HG03457 (cell line): ENCODE results near the gene ATP8A2.

Source experiments
- ATAC-seq: cut with Tn5 transposase; IDR thresholded peaks from one replicate; pipeline ENCODE4 v1.9.1; 2021; ENCODE audit warnings: moderate number of reproducible peaks; ENCODE audit not compliant: unreplicated experiment

ATP8A2 gene

DNA sequence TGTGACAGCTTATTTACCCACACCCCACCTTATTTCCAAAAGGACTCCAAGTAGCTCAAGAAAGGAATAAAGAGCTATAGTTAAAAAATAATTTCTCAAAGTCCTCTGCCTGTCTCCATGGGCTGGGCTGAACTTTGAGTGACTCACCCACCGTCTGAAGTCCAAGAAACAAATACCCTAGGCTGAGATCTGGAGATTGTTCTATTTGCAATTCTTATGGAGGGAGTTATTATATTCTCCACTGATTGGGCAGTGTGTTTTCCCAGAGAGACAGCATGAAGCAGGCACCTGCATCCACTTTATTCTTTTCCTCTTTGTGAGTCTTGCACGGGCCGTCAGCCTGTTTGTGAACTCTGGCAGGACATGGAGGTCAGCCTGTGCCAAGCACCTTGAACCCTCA, 616.9 kb downstream of the ATP8A2 start:
- no peak for ATAC-seq

DNA sequence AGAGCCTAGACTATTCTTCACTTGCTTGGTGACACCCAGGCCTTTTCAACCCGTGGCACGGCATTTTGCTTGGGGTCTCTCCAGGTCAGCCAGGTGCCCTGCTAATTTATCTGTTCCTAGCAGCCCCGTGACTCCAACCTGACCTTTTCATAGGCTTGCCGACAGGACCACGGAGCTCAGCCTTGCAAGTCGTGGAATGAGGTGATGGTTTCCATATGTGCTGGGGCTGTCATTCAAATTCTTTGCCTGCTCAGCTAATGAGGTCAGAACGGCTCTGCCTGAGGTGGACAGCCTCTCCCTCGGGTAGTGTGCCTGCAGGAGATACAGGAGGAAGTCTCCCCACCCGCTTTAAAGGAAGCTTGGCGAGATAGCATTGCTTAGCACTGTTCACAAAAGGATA, 619.0 kb downstream of the ATP8A2 start:
- ATAC-seq: no peak

DNA sequence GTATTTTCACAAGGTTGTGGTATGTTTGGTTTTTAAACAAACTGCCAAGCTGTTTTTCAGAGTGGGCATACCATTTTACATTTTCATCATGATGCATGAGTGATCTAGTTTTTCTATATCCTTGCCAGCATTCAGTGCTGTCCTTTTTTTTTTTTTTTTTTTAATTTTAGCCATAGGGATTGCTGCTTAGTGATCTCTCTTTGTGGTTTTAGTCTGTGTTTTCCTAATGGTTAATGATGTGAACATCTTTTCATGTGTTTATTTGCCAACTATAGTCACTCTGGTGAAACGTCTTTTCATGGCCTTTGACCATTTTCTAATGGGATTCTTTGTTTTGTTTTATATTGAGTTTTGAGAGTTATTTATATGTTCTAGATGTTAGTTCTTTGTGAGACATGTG, 620.3 kb downstream of the ATP8A2 start:
- ATAC-seq: no peak

DNA sequence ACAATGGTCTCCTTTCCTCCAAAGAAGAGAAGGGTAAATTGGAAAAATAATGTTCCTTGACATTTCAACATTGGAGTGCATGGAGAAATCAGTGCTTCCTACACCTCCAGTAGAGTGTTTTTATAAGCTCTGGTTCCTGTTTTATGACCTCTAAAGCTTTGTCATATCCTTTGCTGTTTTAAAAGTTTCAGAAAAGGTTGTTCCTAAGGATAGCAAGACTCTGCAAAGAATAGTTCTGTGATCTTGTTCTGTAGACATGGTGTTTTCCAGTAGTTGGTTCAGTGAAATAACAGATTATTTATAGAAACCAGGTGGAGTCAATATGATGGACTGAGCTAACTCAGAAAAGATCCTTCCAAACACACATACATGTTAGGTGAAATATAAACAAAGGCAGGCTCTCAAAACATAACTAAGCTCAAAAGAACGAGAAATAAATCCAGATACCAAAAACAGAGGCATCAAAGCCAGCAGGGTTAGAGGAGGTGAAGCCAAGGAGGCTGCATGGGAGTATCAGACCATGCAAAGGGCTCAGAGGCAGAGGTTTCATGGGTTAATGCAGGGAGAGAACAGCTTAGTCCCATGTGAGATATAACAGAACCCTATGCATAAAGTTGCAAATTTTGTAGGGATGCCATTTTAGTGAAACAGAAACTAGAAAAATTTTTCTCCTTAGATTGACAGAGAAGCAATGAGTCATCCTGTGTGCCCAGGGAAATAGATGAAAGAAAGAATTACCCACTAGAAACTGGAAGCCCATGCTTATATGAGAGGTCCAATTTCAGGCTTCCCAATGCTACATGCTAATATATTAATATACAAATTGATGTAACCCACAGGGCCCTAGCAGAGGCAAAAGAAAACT, 635.7 kb downstream of the ATP8A2 start:
- ATAC-seq: no peak

DNA sequence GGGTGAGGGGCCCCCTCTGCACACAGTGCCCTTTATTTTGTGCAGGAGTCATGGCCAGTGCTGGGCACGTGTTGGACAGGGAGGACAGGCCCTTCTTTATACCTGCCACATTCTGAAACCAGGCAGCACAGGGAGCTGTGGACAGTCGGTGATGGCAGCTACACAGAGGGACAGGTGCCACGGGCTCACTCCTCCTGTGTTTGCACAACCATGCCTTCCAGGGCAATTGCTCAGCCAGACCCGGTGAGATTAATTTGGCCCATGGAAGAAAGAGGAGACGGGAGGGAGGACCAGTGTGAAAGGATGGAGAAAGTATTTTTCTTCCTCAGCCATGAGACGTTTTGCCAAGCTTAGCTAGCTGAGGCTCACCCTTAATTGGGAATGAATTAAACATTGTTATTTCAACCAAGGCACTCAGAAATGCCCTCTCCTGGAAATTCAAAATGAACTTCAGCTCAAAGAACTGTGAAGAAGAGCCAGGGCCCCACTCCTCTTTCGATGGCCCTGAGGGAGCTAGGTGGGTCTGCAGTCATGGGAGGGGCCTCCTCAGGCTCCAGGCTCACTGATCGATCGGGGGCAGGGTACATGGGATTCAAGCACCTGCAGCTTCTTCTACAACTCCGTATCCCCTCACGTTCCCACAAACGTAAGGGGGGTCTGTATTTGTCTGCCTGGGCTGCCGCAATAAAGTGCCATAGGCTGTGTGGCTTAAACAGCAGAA, 638.9 kb downstream of the ATP8A2 start:
- no peak for ATAC-seq

DNA sequence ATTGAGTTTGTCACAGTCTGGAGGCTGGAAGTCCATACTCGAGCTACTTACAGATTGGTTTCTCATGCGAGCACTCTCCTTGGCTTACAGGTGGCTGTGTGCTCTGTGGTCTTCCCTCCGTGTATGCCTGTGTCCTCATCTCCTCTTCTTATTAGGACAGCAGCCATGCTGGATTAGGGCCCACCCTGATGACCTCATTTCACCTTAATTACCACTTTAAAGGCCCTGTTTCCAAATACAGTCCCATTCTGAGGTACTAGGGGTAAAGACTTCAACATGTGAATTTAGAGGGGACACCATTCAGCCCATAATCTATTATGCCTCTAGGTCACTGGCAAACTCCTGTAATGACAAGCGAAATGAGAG, 639.4 kb downstream of the ATP8A2 start:
- ATAC-seq: no peak

DNA sequence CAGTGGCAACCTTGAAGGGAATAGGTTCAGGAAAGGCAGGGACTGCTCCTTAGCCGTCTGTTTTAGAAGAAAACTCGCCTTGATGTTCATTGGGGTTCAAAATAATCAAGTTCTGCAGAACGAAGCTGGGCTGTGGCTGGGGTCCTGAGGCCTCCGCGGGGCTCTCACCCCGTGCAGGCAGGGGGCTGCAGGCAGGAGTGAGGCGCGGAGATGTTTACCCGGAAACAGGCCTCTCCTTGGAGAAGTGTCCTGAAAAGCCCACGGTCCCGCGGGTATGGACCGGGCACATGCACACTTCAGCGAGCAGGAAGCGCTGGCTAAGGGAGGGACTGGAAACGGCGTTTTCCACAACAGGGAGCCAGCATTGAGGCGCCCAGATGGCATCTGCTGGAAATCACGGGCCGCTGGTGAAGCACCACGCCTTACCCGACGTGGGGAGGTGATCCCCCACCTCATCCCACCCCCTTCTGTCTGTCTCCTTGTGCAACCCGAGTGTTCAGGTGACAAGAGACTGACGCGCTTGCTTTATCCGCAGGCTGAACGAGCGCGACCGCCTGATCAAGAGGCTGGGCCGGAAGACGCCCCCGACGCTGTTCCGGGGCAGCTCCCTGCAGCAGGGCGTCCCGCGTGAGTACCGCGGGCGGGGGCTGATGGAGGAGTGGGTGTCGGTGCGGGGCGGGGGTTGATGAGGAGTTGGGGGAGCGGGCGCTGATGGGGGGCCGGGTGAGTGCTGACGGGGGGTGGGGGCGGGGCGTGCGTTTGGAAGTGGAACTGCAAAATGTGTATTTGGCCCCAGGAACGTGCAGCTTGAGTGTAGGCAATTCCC, 640.4 kb downstream of the ATP8A2 start:
- ATAC-seq: no peak

DNA sequence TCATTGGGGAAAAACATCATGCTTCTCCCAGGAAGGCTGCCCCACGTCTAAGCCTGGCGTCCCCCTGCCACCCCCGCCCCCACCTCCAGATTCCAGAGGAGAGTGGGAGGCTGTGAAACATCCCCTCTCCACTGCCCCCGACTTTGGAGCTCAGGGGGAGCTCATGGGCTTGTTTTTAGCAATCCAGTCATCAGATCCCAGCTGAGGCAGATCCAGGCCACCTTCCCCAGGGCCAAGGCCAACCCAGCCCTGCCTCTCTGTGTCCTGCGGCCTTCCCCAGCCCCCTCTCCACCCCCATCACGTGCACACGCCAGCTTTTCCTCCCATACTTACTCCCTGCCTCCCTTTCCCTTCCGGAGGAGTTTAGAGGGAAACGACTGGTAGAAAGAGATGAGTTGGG, 641.2 kb downstream of the ATP8A2 start:
- ATAC-seq: no peak

DNA sequence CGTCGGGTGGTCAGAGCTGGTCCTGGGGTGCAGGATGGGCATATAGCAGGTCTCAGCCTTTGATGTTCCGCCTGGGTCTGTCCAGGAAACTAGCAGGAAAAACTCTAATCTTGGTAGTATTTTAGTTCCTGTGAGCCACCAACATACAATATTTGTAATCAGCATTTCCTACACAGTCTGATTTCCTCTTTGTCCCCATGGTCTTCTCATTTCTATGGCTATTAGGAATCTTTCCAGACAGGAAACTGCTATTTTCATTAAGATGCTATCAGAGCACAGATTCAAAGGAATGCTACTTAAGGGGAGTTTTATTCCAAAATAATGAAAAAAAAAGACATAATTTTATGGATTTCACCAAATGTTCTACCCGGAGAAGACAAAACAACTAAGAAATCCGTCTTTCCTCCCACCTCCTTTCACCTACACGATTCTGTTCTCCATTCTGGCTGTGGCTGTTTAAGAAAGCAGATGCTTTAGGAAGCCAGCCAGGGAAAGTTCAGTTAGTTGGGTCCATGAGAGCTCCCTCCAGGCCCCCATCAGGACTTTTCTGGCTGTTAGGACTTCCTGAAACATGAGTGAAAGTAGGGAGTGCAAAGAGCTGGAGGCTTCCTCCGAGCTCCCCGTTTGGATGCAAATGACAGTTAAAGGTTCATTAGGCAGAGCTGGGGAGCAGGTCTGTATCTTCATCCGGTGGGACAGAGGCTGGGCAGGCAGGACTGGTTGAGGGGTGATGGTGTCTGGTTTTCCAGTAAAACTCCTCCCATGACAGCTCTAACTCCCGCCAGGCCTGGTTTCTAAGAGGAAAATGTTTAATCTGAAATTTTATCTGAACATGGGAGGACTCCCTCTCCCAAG, 643.7 kb downstream of the ATP8A2 start:
- ATAC-seq: no peak

DNA sequence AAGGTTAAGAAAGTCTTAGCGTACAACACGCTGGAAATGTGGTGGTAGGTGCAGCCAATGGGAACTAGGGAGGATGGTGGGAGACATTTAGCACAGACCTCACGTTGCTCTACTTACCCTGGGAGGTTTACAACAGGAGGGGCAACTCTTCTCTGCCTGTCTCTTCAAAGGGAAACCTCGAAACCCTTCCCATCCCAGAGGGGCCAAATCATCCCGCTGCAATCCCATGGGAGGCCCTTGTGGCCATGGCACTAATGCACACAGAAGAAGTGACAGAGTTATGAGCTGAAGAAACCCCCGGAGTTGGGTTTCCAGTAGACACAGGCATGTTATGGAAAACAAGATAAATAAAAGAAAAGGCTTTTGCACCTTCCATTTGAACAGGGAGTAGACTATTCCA, 644.4 kb downstream of the ATP8A2 start:
- no peak for ATAC-seq

DNA sequence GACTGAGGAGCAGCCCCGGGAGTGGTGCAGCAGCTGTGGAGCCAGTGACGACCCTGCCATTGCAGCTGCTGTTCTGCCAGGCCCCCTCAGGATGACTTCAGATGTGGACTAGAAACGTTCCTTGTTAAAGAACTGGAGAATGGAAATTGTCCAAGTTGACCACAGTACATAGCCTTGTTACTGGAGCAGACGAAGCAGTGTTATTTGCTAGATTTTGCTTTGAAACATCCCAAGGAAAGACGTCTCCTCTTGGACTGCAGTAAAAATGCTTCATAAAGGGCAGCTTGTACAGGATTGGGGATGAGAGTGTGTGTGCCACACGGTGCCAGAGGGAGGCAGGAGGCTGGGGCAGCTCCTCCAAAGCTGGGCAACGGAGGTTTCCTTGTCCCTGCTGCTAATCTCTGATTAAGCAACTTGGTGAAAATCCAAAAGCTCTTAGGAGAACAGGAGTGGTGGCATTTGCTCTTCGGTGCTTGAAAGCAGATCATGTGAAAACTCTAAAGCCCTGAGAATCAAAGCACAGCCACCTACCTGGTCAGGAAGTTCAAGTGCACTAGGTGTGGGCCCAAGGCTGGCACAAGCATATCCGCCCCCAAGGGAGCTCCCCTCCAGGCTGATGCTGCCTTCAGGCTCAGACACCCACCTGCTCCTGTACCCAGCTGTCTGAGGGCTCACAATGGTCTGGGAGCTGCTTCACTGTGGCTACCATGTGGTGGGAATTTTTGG, 645.6 kb downstream of the ATP8A2 start:
- no peak for ATAC-seq

DNA sequence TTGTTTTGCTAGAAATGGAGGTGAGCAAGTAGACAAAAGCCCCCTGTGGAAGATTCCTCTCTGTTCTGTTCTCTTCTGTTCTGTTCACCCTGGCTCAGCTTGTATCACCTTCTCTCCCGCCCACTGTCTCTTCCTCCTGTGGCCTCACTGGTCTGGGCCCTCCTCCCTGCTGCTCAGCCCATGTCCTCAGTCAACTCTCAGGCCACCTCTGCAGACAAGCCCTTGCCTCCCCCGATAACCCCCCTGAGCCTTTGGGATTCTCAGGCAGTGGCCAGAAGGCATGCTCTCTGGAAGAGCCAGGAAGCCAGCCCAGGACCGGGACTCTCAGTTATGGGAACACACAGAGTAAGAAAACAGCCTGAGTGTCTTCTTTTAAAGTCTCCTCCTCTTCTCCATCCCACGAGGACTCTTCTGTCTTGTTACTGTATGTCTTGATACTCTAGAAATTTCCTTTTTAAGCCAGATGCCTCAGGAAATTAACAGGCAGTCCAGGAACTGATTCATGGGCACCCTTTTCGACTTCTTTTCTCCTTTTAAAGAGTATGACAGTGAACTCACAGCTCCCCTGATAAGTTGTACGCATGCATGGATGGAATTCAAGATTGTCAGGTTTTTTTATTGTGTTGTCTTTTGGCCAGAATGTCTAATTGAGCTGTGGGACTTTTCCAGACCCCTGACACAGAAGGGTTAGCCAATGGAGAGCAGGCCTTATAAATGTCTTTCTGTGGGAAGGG, 646.3 kb downstream of the ATP8A2 start:
- ATAC-seq: no peak

DNA sequence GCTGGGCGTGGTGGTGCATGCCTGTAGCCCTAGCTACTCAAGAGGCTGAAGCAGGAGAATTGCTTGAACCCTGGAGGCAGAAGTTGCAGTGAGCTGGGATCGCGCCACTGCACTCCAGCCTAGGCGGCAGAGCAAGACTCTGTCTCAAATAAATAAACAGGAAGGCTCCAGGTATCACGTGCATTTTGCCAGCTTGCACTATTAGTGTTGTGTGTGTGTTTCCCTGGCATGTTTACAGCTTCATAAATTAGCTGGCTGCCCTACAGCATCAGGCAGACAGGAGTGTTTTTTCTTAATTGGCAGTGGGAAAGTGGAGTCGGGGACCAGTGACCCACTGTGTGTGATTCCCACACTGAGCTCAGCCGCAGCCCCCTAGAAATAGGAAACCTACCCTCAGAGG, 647.5 kb downstream of the ATP8A2 start:
- ATAC-seq: no peak

DNA sequence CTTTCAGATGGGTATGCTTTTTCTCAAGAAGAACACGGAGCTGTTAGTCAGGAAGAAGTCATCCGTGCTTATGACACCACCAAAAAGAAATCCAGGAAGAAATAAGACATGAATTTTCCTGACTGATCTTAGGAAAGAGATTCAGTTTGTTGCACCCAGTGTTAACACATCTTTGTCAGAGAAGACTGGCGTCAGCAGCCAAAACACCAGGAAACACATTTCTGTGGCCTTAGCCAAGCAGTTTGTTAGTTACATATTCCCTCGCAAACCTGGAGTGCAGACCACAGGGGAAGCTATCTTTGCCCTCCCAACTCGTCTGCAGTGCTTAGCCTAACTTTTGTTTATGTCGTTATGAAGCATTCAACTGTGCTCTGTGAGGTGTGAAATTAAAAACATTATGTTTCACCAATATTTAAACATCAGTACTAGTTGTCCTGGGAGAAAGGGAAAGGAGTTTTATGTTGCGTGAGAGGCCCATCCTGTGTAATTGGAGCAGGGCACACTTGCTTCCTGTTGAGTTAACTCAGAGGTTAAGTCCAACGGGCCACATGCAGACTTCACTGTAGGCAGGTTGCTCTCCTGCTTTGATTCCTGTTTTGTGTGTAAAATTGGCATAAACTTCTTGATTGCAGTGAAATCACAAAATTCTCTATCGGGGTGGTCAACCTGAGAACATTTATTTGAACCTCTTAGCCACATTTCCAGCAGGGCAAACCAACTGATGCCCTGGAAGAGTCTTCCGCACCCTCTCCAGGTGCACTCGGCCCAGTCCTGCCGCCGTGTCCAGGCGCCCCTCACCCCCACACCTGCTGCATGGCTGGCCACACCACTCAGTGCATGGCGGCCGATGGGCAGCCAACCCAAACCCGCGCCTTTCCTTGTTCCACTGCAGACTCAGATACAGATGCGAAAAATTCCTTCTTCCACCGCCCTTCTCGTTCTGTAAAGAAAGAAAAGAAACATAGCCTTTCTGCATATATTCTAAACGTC, 648.4 kb downstream of the ATP8A2 start:
- no peak for ATAC-seq

DNA sequence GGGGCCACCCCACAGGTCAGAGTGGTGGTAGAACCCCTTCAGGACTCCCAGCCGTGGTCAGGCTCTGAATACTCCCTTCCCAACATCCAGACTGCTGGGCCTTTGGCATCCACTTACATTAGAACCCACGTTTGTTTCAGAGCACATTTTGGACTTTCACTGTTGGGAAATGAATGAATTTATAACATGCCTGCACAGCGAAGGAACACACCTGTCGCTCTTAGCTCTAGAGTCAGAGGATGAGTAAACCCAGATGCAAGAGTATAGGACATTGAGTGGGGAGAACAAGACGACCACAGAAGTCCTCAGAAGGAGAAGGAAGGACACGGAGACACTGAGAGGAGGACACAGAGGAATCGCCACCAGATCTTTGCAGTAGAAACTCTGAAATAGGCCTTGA, 649.1 kb downstream of the ATP8A2 start:
- no peak for ATAC-seq

DNA sequence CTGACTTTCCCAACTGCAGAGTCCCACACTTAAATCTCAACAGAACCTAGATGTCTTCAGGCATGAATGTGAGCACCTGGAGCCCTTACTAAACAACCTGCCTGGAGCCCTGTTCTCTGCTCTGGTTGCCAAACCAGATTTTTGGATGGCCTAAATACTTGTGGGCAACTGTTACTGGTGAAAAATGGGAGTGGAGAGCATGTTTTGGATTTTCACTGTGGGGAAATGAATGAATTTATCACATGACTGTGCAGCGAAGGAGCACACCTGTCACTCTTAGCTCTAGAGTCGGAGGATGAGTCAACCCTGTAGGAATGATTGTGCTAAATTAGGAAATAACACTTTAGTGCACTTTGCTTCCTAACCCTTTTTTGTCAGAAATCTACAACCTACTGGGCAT, 649.7 kb downstream of the ATP8A2 start:
- ATAC-seq: no peak

DNA sequence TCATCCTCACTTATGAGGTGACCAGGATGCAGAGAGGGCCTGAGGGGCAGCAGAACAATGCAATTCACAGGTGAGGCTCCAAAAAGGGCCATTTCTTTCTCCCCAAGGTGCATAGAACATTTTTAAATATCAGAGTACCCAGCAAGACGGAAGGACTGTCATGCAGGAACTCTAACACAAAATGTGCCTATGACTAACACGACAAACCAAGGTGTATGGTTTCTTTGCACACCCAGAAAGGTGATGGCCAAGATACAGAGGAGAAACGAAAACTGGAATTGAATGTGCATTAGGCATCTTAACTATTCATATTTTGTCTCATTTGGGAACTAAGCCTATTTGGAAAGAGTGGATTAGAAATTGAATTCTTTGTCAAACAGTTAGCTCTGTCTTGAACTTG, 650.2 kb downstream of the ATP8A2 start:
- ATAC-seq: no peak
